Measurements from ENCODE around the gene GFRA3.

Gene GFRA3

DNA sequence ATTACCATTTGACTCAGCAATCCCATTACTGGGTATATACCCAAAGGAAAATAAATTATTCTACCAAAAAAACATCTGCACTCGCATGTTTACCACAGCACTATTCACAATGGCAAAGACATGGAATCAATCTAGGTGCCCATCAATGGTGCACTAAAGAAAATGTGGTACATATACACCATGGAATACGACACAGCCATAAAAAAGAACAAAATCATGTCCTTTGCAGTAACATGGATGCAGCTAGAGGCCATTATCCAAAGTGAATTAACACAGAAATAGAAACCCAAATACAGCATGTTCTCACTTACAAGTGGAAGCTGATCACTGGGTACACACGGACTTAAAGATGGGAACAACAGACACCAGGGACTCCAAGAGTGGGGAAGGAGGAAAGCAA, 63.4 kb downstream of the GFRA3 start:
- TF ChIP-seq, protein P1, sequence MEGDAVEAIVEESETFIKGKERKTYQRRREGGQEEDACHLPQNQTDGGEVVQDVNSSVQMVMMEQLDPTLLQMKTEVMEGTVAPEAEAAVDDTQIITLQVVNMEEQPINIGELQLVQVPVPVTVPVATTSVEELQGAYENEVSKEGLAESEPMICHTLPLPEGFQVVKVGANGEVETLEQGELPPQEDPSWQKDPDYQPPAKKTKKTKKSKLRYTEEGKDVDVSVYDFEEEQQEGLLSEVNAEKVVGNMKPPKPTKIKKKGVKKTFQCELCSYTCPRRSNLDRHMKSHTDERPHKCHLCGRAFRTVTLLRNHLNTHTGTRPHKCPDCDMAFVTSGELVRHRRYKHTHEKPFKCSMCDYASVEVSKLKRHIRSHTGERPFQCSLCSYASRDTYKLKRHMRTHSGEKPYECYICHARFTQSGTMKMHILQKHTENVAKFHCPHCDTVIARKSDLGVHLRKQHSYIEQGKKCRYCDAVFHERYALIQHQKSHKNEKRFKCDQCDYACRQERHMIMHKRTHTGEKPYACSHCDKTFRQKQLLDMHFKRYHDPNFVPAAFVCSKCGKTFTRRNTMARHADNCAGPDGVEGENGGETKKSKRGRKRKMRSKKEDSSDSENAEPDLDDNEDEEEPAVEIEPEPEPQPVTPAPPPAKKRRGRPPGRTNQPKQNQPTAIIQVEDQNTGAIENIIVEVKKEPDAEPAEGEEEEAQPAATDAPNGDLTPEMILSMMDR (IDR thresholded peaks at IDR 0.05; ENCODE audit: low read length, missing control alignments), result no peak
- no peak for DNase-seq (ENCODE audit: low read depth)
- H3K4me3 ChIP-seq (replicated peaks; ENCODE audit: low read depth, low read length), result no peak overlapping the region
